Aorta (tissue), 5 donors: ENCODE data around the gene TP53I3. TPM values are rescaled to one million over a fixed set of nuclear protein-coding genes. Genes with fewer than 3 reads are reported as not detected.

Experiments used
- ATAC-seq: fragments of 200-7000 bp; cut with Tn5 transposase; one replicate; pipeline ENCODE4 v1.9.1; 2022; ENCODE audit warnings: moderate library complexity; ENCODE audit not compliant: low FRiP score
- DNase-seq, 2 donors: peaks; one replicate each; pipeline ENCODE4 v3.0.0-alpha.2; 2020
- H3K27ac ChIP-seq, 2 donors: one replicate each; pipeline ENCODE4 v1.5.1; 2013; ENCODE audit warnings: low read length in 2 of 2, mild to moderate bottlenecking in 2 of 2, moderate library complexity in 2 of 2, control low read depth in 1 of 2, inconsistent platforms in 1 of 2, low read depth in 1 of 2
- H3K27me3 ChIP-seq, 2 donors: one replicate each; pipeline ENCODE4 v1.6.1; 2013; ENCODE audit warnings: control low read depth in 1 of 2, low read length in 1 of 2, mild to moderate bottlenecking in 1 of 2, moderate library complexity in 1 of 2; ENCODE audit not compliant: insufficient read depth in 2 of 2, control insufficient read depth in 1 of 2
- H3K36me3 ChIP-seq, 2 donors: one replicate each; pipeline ENCODE4 v1.6.1; 2013; ENCODE audit warnings: control low read depth in 1 of 2, low read length in 1 of 2, mild to moderate bottlenecking in 1 of 2; ENCODE audit not compliant: insufficient read depth in 2 of 2, control insufficient read depth in 1 of 2
- H3K4me1 ChIP-seq, 2 donors: one replicate each; pipeline ENCODE4 v1.6.1; 2013; ENCODE audit warnings: low read length in 2 of 2, control low read depth in 1 of 2, mild to moderate bottlenecking in 1 of 2, moderate library complexity in 1 of 2; ENCODE audit not compliant: insufficient read depth in 2 of 2, control insufficient read depth in 1 of 2
- H3K4me3 ChIP-seq, 2 donors: one replicate each; pipeline ENCODE4 v1.5.1; 2013; ENCODE audit warnings: low read length in 2 of 2, control low read depth in 1 of 2, mild to moderate bottlenecking in 1 of 2
- H3K9me3 ChIP-seq: one replicate; pipeline ENCODE4 v1.6.1; 2013; ENCODE audit warnings: mild to moderate bottlenecking, low read length; ENCODE audit not compliant: control insufficient read depth
- WGBS, 2 donors: extraction: QIAGEN DNeasy Blood & Tissue Kit; methylation state at CpG; one replicate each; pipeline ENCODE4 v1.1.7; 2013; 5-methylcytosine and 5-hydroxymethylcytosine counted together
- intact Hi-C, 2 donors: fragments of 100-400 bp; cut with DNase I; formaldehyde crosslinking; loops; one replicate each; pipeline versions ENCODE4 v1.14.2 to v1.15.0; 2022
- polyA plus RNA-seq, 2 donors: library from polyadenylated mRNA; stranded (reverse); fragments of 200-250 nt; gene quantifications; one replicate each; pipeline ENCODE4 v1.2.3, GENCODE V29; 2013
- total RNA-seq, 2 donors: library from RNA; stranded (reverse); fragmentation: NEBNext Ultra II Directional; extraction: Animal tissue kit (Norgen Biotek cat#: 25700); gene quantifications; one replicate each; pipeline ENCODE4 v1.2.1, GENCODE V29; 2021
- donor health status: healthy with polysubstance abuse.
- donor health status: Bipolar disorder and iron deficiency.
- donor health status: DM: no; HTN: no; CAD: no.
- donor health status: DM: no; HTN: no; CAD: no.
- donor health status: DM: yes; HTN: yes; CAD: no.

Gene TP53I3
- total and polyA plus RNA-seq, 4 donors: 7.3 to 35.5 (median 25.6) TPM

DNA sequence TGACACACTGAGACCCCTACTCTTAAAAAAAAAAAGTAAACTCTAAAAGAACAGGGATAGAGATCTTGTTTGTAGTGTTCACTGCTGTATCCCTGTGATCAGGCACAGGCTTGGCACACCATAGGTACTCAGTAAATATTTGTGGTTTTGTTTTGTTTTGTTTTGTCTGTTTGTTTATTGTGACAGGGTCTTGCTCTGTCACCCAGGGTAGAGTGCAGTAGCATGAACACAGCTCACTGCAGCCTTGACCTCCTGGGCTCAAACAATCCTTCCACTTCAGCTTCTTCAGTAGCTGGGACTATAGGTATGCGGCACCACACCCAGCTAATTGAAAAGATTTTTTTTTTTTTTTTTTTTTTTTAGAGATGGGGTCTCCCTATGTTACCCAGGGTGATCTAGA is 31.7 kb downstream of the TP53I3 start:
- no peak overlapping the region for H3K4me3 ChIP-seq
- no peaks in the 10 kb centered on the region for H3K36me3 ChIP-seq
- H3K9me3 ChIP-seq: no peaks in the 10 kb centered on the region
- no peak overlapping the region for H3K27ac ChIP-seq
- H3K4me1 ChIP-seq: no peaks in the 10 kb centered on the region
- WGBS, 2 donors: 100% methylated on average over 1 of the region's 1 CpG
- H3K27me3 ChIP-seq: no peaks in the 10 kb centered on the region
- ATAC-seq: no peak
- intact Hi-C loops: no loop called here
- DNase-seq: no peak

- Histone ChIP-seq H3K36me3 (no peaks in the 10 kb centered on the region), H3K9me3 (no peaks in the 10 kb centered on the region), H3K27ac (no peak overlapping the region), H3K4me1 (no peaks in the 10 kb centered on the region), H3K27me3 (no peaks in the 10 kb centered on the region), H3K4me3 (no peak overlapping the region)
- DNase-seq: no peak
- 87 to 89% methylated on average over 8 of the region's 8 CpGs for WGBS, 2 donors
- intact Hi-C loops: loop anchor here in 1 of 2 donors (2.0 kb wide), 1 partner anchor 25 kb away; the partner anchor contains the start of gene SF3B6
- ATAC-seq: no peak
Observed at GRCh38 chr2:24051833-24052232, 32.8 kb downstream of the TP53I3 start.

DNA sequence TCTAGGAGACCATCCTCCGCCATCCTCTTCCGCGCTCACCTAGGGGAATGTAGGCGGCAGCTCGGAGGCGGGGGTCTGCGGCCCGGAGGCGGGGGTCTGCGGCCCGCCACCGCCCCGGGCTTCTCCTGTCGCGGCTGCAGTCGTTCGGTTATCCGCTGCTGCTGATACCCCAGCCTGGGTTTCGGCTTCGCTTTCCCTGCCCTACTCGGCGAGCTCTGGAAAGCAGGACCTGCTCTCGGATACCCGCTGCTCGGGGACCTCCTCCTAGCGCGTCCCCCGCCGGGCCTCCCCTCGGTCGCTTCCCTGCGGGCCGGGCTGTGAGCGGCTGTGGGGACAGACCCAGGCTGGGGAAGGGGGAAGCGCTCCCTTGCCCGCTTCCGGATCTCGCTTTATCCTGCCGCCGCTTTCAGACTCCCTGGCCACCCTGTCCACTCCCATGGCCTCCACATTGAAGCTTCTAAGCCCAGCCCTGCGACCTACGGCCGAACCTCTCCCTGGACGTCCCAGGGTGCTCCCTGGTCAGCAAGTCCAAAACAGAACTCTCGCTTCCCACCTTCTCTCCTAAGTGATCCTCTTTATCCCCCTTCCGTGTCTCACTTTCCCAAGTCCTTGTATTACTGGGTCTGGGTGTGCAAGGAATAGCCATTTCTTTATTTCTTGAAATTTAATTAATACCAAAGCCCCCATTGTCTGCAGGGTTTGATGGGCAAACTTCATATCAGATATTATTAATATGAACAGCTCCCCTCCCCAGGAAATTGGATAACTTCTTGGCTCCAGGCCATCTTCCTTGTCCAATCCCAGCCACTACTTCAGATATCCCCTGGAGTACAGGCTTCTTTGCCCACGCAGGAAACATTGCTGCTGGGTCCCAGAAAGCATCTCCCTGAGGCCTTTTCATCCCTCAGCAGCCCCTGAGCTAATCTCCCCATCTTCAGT is 34.3 kb downstream of the TP53I3 start:
- peak overlapping the region in 1 of 2 donors; percentile 69 for H3K27ac ChIP-seq
- H3K4me1 ChIP-seq: no peaks in the 10 kb centered on the region
- DNase-seq (peak; percentile 51 to 81), ATAC-seq (peak; percentile 33)
- no peaks in the 10 kb centered on the region for H3K27me3 ChIP-seq
- H3K4me3 ChIP-seq: peak overlapping the region; percentile 51 to 94
- H3K9me3 ChIP-seq: no peaks in the 10 kb centered on the region
- 3% methylated on average over 35 to 47 of the region's 47 CpGs for WGBS, 2 donors
- no peaks in the 10 kb centered on the region for H3K36me3 ChIP-seq
- intact Hi-C loops: loop anchor here in 1 of 2 donors (2.0 kb wide), 1 partner anchor 26 kb away; the partner anchor contains the start of gene SF3B6

- peak within 1 kb of the TSS; percentile 51 to 94 for H3K4me3 ChIP-seq
- ATAC-seq: peak; percentile 42
- H3K36me3 ChIP-seq: no peaks in the 10 kb centered on the region
- no peaks in the 10 kb centered on the region for H3K27me3 ChIP-seq
- peak; percentile 73 to 87 for DNase-seq
- H3K4me1 ChIP-seq: no peaks in the 10 kb centered on the region
- no peaks in the 10 kb centered on the region for H3K9me3 ChIP-seq
- 0 to 1% methylated on average over 45 to 52 of the region's 52 CpGs for WGBS, 2 donors
- H3K27ac ChIP-seq: peak within 1 kb of the TSS in 1 of 2 donors; percentile 69
- intact Hi-C loops: loop anchor here (2.0 to 10.0 kb wide), 3 partner anchors 27 to 125 kb away; partner anchors contain the start of genes ATAD2B (in 2 of the 2), SF3B6 (in 1 of the 2) and UBXN2A (in 1 of the 2)
Observed at GRCh38 chr2:24049485-24050021, 35.1 kb downstream of the TP53I3 start, which contains the start of gene FKBP1B. Gene FKBP1B, plus strand, starts transcription at chr2:24049741. Its CDS starts 109 bp downstream, at chr2:24049850.

DNA sequence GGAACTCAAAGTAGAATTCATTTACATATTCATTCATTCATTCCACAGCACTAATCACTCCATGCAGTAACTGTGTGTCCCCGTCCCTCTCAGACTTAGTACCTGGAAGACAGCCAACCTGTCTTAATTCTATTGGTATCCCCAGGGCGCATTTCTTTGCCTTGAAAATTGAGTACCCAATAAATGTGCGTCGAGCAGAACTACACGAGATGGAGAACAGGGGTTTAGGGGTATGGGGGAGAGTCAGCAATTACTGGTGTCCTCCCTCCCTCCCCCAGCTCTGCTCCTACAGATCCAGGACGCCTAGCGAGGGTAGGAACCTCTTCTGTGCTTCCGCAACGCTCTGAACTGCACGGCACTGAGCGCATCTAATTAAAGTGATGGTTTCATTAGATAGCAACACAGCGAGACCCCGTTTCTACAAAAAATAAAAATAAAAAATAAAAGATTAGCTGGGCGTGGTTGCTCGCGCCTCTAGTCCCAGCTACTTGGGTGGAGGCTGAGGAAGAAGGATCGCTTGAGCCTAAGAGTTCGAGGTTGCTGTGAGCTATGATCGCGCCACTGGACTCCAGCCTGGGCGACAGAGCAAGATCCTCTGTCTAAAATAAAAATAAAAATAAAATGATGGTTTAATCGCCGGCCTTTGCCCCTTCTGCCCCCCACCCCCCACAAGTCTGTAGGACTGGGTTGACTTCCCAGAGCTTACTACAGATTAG is 35.7 kb downstream of the TP53I3 start:
- H3K9me3 ChIP-seq: no peaks in the 10 kb centered on the region

DNA sequence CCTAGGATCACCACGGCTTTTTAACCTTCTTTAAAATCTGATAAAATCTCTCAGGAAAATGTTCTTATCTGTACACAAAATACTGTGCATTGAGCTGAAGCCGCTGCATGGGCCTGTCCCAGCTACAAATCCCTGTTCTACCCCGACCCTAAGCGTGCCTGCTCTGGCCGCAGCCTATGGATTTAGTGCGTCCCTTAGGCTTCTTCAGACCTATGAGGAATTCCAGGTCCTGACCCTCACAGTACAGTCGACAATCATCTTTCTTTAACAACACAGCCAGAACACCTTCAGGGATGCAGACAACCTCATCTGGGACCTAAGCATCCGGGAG is 37.0 kb downstream of the TP53I3 start:
- Histone ChIP-seq H3K27ac (no peak overlapping the region), H3K4me1 (no peaks in the 10 kb centered on the region), H3K36me3 (no peaks in the 10 kb centered on the region), H3K9me3 (no peaks in the 10 kb centered on the region), H3K4me3 (no peak overlapping the region), H3K27me3 (no peaks in the 10 kb centered on the region)
- WGBS, 2 donors: 47 to 48% methylated on average over 8 of the region's 8 CpGs
- no peak for DNase-seq
- intact Hi-C loops: loop anchor here (2.0 to 10.0 kb wide), 3 partner anchors 37 to 123 kb away; partner anchors contain the start of genes ATAD2B (in 2 of the 2), TP53I3 (in 1 of the 2) and UBXN2A (in 1 of the 2)
- no peak for ATAC-seq

More for the DNA sequence above, 35.7 kb downstream of the TP53I3 start:
- Histone ChIP-seq H3K36me3 (no peaks in the 10 kb centered on the region), H3K27me3 (no peaks in the 10 kb centered on the region), H3K4me3 (peak overlapping the region; percentile 51 to 94), H3K4me1 (no peaks in the 10 kb centered on the region), H3K27ac (no peak overlapping the region)
- WGBS, 2 donors: 21 to 27% methylated on average over 23 of the region's 23 CpGs
- DNase-seq: no peak
- ATAC-seq: no peak
- intact Hi-C loops: loop anchor here (5.0 to 10.0 kb wide), 2 partner anchors 107 to 124 kb away; partner anchors contain the start of genes ATAD2B (in 2 of the 2) and UBXN2A (in 1 of the 2)

GRCh38 chr2:24046930-24047702 is 37.5 kb downstream of the TP53I3 start, which contains the start of gene WDCP:
Gene WDCP, minus strand, starts transcription at chr2:24047391. Its CDS starts 7,897 bp downstream, at chr2:24039494.
- ATAC-seq: peak; percentile 98
- Histone ChIP-seq H3K27me3 (no peaks in the 10 kb centered on the region), H3K4me3 (peak within 1 kb of the TSS; percentile 55 to 62), H3K27ac (peak within 1 kb of the TSS in 1 of 2 donors; percentile 69), H3K9me3 (no peaks in the 10 kb centered on the region), H3K36me3 (no peaks in the 10 kb centered on the region), H3K4me1 (no peaks in the 10 kb centered on the region)
- WGBS, 2 donors: 0 to 1% methylated on average over 37 to 38 of the region's 38 CpGs
- intact Hi-C loops: loop anchor here (2.0 to 10.0 kb wide), 3 partner anchors 38 to 122 kb away; partner anchors contain the start of genes ATAD2B (in 2 of the 2), TP53I3 (in 1 of the 2) and UBXN2A (in 1 of the 2)
- DNase-seq: peak; percentile 95 to 97
